Aorta (tissue), 5 donors: ENCODE data around the gene TET3. TPM values are rescaled to one million over a fixed set of nuclear protein-coding genes. Genes with fewer than 3 reads are reported as not detected.

Source experiments
- ATAC-seq: fragments of 200-7000 bp; cut with Tn5 transposase; one replicate; pipeline ENCODE4 v1.9.1; 2022; ENCODE audit warnings: moderate library complexity; ENCODE audit not compliant: low FRiP score
- DNase-seq, 2 donors: peaks; one replicate each; pipeline ENCODE4 v3.0.0-alpha.2; 2020
- H3K27ac ChIP-seq, 2 donors: one replicate each; pipeline ENCODE4 v1.5.1; 2013; ENCODE audit warnings: low read length in 2 of 2, mild to moderate bottlenecking in 2 of 2, moderate library complexity in 2 of 2, control low read depth in 1 of 2, inconsistent platforms in 1 of 2, low read depth in 1 of 2
- H3K27me3 ChIP-seq, 2 donors: one replicate each; pipeline ENCODE4 v1.6.1; 2013; ENCODE audit warnings: control low read depth in 1 of 2, low read length in 1 of 2, mild to moderate bottlenecking in 1 of 2, moderate library complexity in 1 of 2; ENCODE audit not compliant: insufficient read depth in 2 of 2, control insufficient read depth in 1 of 2
- H3K36me3 ChIP-seq, 2 donors: one replicate each; pipeline ENCODE4 v1.6.1; 2013; ENCODE audit warnings: control low read depth in 1 of 2, low read length in 1 of 2, mild to moderate bottlenecking in 1 of 2; ENCODE audit not compliant: insufficient read depth in 2 of 2, control insufficient read depth in 1 of 2
- H3K4me1 ChIP-seq, 2 donors: one replicate each; pipeline ENCODE4 v1.6.1; 2013; ENCODE audit warnings: low read length in 2 of 2, control low read depth in 1 of 2, mild to moderate bottlenecking in 1 of 2, moderate library complexity in 1 of 2; ENCODE audit not compliant: insufficient read depth in 2 of 2, control insufficient read depth in 1 of 2
- H3K4me3 ChIP-seq, 2 donors: one replicate each; pipeline ENCODE4 v1.5.1; 2013; ENCODE audit warnings: low read length in 2 of 2, control low read depth in 1 of 2, mild to moderate bottlenecking in 1 of 2
- H3K9me3 ChIP-seq: one replicate; pipeline ENCODE4 v1.6.1; 2013; ENCODE audit warnings: mild to moderate bottlenecking, low read length; ENCODE audit not compliant: control insufficient read depth
- WGBS, 2 donors: extraction: QIAGEN DNeasy Blood & Tissue Kit; methylation state at CpG; one replicate each; pipeline ENCODE4 v1.1.7; 2013; 5-methylcytosine and 5-hydroxymethylcytosine counted together
- intact Hi-C, 2 donors: fragments of 100-400 bp; cut with DNase I; formaldehyde crosslinking; loops; one replicate each; pipeline versions ENCODE4 v1.14.2 to v1.15.0; 2022
- polyA plus RNA-seq, 2 donors: library from polyadenylated mRNA; stranded (reverse); fragments of 200-250 nt; gene quantifications; one replicate each; pipeline ENCODE4 v1.2.3, GENCODE V29; 2013
- total RNA-seq, 2 donors: library from RNA; stranded (reverse); fragmentation: NEBNext Ultra II Directional; extraction: Animal tissue kit (Norgen Biotek cat#: 25700); gene quantifications; one replicate each; pipeline ENCODE4 v1.2.1, GENCODE V29; 2021
- donor health status: healthy with polysubstance abuse.
- donor health status: Bipolar disorder and iron deficiency.
- donor health status: DM: no; HTN: no; CAD: no.
- donor health status: DM: no; HTN: no; CAD: no.
- donor health status: DM: yes; HTN: yes; CAD: no.

TET3 gene
- total and polyA plus RNA-seq, 4 donors, result 1.0 to 12.1 (median 5.7) TPM

DNA sequence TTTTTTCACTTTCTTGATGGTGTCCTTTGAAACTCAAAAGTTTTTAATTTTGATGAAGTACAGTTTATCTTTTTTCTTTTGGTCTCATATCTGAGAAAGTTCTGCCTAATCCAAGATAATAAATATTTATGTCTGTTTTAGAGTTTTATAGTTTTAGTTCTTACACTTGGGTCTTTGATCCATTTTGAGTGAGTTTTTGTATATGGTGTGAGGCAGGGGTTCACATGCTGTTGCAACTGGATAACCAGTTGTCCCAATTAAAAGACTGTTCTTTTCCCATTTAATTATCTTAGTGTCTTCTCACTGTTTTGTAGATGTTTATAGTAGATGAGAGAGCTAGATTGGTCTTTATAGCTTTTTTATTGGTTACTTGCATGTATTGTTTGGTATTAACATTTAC lies 43.6 kb downstream of the TET3 start:
- intact Hi-C loops, result no loop called here
- Histone ChIP-seq H3K27ac (no peak overlapping the region), H3K4me1 (peaks cover 0 to 1% of the 10 kb centered on the region in 2 donors), H3K36me3 (no peaks in the 10 kb centered on the region), H3K4me3 (no peak overlapping the region), H3K27me3 (no peaks in the 10 kb centered on the region), H3K9me3 (no peaks in the 10 kb centered on the region)
- DNase-seq (no peak), ATAC-seq (no peak)

DNA sequence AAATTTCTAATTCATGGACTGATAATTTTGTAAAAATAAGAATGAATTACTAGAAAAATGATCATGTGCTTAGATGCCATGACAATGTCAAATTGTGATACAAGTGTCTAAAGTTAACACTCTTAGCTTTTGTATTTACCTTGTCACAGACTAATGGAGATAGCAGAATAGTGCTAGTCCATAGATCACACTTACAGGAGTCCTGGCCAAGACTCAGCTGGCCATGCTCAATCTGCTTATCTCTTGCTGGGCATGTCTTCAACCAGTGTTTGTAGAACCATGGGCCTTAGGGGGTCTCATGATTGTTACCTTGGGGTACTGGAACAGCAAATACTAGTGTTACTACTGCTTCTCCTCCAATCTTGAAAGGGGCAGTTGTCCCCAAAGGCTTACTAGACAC lies 44.0 kb downstream of the TET3 start:
- intact Hi-C loops, result no loop called here
- DNase-seq, result no peak
- ATAC-seq, result no peak
- H3K36me3 ChIP-seq, result no peaks in the 10 kb centered on the region
- no peak overlapping the region for H3K4me3 ChIP-seq
- H3K27me3 ChIP-seq, result no peaks in the 10 kb centered on the region
- peaks cover 0 to 1% of the 10 kb centered on the region in 2 donors for H3K4me1 ChIP-seq
- H3K27ac ChIP-seq, result no peak overlapping the region
- H3K9me3 ChIP-seq, result no peaks in the 10 kb centered on the region

GRCh38 chr2:74029714-74030397 lies 45.1 kb downstream of the TET3 start:
- no peak overlapping the region for H3K4me3 ChIP-seq
- H3K27me3 ChIP-seq, result no peaks in the 10 kb centered on the region
- no peaks in the 10 kb centered on the region for H3K36me3 ChIP-seq
- intact Hi-C loops, result no loop called here
- H3K9me3 ChIP-seq, result no peaks in the 10 kb centered on the region
- peaks cover 0 to 1% of the 10 kb centered on the region in 2 donors for H3K4me1 ChIP-seq
- DNase-seq, result no peak
- WGBS, 2 donors, result 76 to 79% methylated on average over 2 of the region's 2 CpGs
- ATAC-seq, result no peak
- no peak overlapping the region for H3K27ac ChIP-seq

DNA sequence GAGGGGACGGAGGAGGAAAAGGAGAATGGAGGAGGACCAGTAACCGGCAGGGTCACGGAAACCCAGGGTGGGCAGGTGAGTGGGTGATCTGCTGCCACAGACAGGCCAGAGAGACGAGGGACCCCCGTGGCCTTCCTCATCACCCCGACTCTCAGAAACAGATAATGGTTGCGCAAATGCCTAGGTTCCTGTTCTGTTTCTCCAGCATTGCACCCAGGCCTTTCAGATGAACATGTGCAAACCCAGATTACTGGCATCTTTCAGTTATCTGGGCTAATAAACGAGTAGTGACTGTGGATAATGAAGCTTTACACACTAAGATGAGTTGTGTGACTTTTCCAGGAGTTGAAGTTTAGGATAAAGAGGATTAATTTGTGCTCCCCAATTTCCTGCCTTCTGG lies 46.5 kb downstream of the TET3 start:
- Histone ChIP-seq H3K4me3 (no peak overlapping the region), H3K36me3 (no peaks in the 10 kb centered on the region), H3K27me3 (no peaks in the 10 kb centered on the region), H3K9me3 (no peaks in the 10 kb centered on the region), H3K4me1 (peaks cover 0 to 1% of the 10 kb centered on the region in 2 donors), H3K27ac (no peak overlapping the region)
- 91 to 93% methylated on average over 8 of the region's 8 CpGs for WGBS, 2 donors
- intact Hi-C loops, result no loop called here
- ATAC-seq (no peak), DNase-seq (no peak)

DNA sequence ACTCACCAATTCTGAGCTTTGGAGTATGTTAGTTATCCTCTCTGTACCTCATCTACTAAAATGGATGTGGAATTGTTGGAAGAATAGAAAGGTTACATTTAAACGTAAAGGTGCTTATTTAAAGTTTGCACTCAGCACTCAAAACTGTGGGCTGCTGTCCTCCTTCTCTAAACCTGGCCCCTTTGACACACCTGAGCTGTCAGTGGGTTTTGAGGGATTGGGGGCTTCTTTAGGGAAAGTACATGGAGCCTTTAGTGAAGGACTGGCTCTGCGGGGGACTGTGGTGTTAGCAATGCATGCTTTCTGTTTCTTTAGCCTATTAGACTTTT lies 47.2 kb downstream of the TET3 start:
- ATAC-seq, result no peak
- Histone ChIP-seq H3K27ac (no peak overlapping the region), H3K4me1 (peaks cover 0 to 1% of the 10 kb centered on the region in 2 donors), H3K4me3 (no peak overlapping the region), H3K36me3 (no peaks in the 10 kb centered on the region), H3K9me3 (no peaks in the 10 kb centered on the region), H3K27me3 (no peaks in the 10 kb centered on the region)
- intact Hi-C loops, result no loop called here
- DNase-seq, result no peak
- 83 to 90% methylated on average over 2 of the region's 2 CpGs for WGBS, 2 donors

GRCh38 chr2:74033375-74033774 lies 48.7 kb downstream of the TET3 start:
- H3K36me3 ChIP-seq, result no peaks in the 10 kb centered on the region
- DNase-seq (no peak), ATAC-seq (no peak)
- no peak overlapping the region for H3K4me3 ChIP-seq
- intact Hi-C loops, result no loop called here
- H3K4me1 ChIP-seq, result no peaks in the 10 kb centered on the region
- no peaks in the 10 kb centered on the region for H3K27me3 ChIP-seq
- 79 to 83% methylated on average over 2 of the region's 2 CpGs for WGBS, 2 donors
- no peaks in the 10 kb centered on the region for H3K9me3 ChIP-seq
- H3K27ac ChIP-seq, result no peak overlapping the region

Other genes starting within 250 kb of the TET3 start
- 10 to 100 TPM; 21.3 to 24.1 TPM for gene TPRKB, start 247.6 kb upstream of the TET3 start, total RNA-seq
- gene TPRKB, start 247.6 kb upstream of the TET3 start, polyA plus RNA-seq, result 10 to 100 TPM; 57.6 to 76.5 TPM
- 10 to 100 TPM; 22.1 to 27.6 TPM for gene DUSP11, start 204.8 kb upstream of the TET3 start, total RNA-seq
- gene DUSP11, start 204.8 kb upstream of the TET3 start, polyA plus RNA-seq, result 10 to 100 TPM; 16.5 to 17.8 TPM
- gene C2orf78, start 200.7 kb upstream of the TET3 start, total RNA-seq, result not detected
- not detected for gene C2orf78, start 200.7 kb upstream of the TET3 start, polyA plus RNA-seq
- gene STAMBP, start 155.9 kb upstream of the TET3 start, total RNA-seq, result 10 to 100 TPM; 32.4 to 33.2 TPM
- 10 to 100 TPM; 32.3 to 43.5 TPM for gene STAMBP, start 155.9 kb upstream of the TET3 start, polyA plus RNA-seq
- gene ACTG2, start 91.9 kb upstream of the TET3 start, total RNA-seq, result 1,000 to 10,000 TPM in 1 of 2 donors, 100 to 1,000 TPM in 1; 416 to 1,843 TPM
- 100 to 1,000 TPM; 119 to 301 TPM for gene ACTG2, start 91.9 kb upstream of the TET3 start, polyA plus RNA-seq
- gene DGUOK, start 58.0 kb upstream of the TET3 start, total RNA-seq, result 10 to 100 TPM; 47.5 to 49.8 TPM
- 10 to 100 TPM; 85.5 to 86.7 TPM for gene DGUOK, start 58.0 kb upstream of the TET3 start, polyA plus RNA-seq
- gene BOLA3, start 163.0 kb downstream of the TET3 start, total RNA-seq, result 10 to 100 TPM; 13.6 to 15.3 TPM
- gene BOLA3, start 163.0 kb downstream of the TET3 start, polyA plus RNA-seq, result 10 to 100 TPM; 44.7 to 85.1 TPM
- 100 to 1,000 TPM; 101 to 105 TPM for gene MOB1A, start 194.0 kb downstream of the TET3 start, total RNA-seq
- 10 to 100 TPM; 35.7 to 51.3 TPM for gene MOB1A, start 194.0 kb downstream of the TET3 start, polyA plus RNA-seq
- gene MTHFD2, start 213.7 kb downstream of the TET3 start, total RNA-seq, result 100 to 1,000 TPM in 1 of 2 donors, 10 to 100 TPM in 1; 55.7 to 119 TPM
- gene MTHFD2, start 213.7 kb downstream of the TET3 start, polyA plus RNA-seq, result 100 to 1,000 TPM; 135 to 180 TPM